Embryonic facial prominence (tissue), 1 donor: Measurements from ENCODE around the gene FPR3.
"Not testable (repeated sequence)": the region's sequence is repeated elsewhere in the genome, so short reads cannot be mapped to it uniquely, and the experiment has no call there.

Experiments
- DNase-seq: peaks from one replicate; pipeline ENCODE4 v3.0.0-alpha.2; 2016; ENCODE audit errors: extremely low spot score

Gene FPR3

DNA sequence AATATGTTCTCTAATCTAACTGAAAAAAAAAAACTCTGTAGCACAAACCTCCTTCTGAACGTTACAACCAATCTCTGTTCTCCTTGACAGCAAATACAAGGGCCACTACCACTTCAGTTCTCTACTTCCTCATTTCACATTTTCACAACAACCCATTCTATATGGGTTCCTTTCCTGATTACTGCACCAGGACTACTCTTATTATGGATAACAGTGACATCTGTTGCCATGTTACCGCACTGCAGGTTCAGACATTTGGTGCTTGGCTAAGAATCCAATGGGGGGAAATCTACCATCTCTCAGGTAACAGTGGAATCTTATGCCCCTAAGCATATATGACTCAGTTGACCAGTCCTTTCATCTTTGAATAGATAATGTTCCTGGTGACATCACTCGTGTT is 11.6 kb upstream of the FPR3 start:
- no peak for DNase-seq

DNA sequence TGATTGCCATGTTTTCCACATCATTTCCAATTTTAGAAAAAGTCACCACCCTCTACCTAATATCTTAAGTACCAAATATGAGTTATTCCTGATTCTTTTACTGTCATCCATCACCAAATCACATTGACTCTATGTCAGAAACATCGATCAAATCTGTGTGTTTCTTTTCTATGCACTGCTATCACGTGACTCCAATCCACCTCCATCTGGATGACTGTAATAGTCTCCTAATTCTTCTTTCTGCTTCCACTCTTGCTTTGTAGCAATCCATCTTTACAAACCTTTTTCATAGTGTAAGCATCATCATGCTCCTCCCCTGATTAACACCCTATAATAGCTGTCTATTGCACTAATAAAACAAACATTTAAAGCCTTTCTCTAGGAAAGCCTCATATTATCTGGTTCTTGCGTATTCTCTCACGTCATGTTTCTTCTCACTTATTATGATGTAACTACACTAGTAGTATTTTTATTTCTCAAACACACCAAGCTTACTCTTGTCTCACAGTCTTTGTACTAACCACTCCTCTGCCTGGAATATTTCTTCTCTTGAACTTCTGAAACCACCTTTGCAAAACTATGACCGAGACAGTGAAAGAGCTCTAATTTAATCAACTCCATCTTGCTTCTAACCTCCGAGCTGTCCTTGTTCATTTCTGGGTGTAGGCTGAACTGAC is 10.7 kb upstream of the FPR3 start:
- no peak for DNase-seq

DNA sequence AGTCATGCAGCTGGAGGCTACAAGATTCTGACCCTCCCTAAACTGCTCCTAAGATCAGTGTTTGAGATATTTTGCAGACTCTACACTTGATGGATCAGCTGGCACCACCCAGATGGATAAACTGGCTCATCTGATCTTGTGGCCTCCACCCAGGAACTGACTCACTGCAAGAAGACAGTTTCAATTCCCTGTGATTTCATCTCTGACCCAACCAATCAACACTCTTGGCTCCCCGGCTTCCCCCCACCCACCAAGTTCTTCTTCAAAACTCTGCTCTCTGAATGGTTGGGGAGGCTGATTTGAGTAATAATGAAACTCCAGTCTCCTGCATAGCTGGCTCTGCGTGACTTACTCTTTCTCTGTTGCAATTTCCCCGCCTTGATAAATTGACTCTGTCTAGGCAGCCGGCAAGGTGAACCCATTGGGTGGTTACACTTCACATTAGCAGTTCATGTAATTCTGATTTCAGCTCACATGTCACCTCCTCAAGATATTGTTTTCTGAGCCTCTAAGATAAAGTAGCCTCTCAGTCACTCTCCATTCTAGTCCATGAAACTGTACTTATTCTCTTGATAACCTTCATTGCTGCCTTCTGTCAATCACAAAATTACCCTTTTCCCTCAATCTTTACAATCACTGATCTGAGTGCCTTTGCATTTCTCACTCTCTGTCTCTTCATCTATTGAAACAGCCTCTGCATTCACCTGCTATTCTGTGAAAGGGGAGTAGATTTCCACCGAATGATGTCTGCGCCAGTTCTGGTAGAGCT is 9.9 kb upstream of the FPR3 start:
- no peak for DNase-seq

DNA sequence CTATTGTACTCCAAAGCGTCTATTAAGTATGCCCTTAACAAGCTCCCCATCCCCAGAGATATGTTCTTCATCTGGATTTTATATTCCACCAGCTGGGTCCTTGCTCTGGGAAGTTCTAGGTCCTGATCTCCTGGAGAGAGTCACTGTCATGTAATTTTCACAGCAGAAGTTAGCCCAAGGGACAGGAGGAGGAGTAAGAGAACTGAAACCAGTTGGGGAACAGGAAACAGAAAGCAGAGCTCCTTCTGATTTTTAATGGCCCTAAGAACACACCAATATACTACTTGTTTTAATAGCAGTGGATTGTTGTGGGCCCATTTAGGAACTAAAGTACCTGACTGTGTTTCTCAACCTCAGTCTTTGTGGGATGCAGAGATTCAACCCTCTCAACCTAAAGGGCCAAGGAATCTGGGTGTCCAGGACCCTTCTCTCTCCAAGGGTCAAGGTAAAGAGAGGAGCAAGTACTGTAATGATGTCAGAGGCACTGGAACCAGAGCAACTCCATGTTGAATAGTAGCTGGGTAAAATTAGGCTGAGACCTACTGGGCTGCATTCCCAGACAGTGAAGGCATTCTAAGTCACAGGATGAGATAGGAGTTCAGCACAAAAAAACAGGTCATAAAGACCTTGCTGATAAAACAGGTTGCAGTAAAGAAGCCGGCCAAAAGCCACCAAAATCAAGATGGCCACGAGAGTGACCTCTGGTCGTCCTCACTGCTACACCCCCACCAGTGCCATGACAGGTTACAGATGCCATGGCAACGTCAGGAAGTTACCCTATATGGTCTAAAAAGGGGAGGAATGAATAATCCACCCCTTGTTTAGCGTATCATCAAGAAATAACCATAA is 8.1 kb upstream of the FPR3 start:
- no peak for DNase-seq

DNA sequence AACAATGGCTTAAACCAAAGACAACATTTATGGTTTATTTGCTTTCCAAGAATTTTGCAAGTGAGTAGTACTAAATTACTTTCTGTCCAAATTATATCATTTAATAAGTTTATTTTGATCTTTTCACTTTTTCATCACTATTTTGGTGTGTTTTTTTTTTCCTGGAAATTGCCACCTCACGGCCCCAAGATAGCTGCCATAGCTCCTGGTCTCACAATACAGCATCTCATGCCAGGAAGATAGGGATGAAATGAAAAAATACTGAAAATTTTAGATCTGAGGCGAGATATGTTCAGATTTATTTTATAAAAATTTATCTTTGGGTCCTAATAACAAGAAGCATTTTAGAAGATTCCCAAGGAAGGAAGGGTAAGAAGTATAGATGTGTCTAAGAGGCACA is 6.9 kb upstream of the FPR3 start:
- DNase-seq: no peak

DNA sequence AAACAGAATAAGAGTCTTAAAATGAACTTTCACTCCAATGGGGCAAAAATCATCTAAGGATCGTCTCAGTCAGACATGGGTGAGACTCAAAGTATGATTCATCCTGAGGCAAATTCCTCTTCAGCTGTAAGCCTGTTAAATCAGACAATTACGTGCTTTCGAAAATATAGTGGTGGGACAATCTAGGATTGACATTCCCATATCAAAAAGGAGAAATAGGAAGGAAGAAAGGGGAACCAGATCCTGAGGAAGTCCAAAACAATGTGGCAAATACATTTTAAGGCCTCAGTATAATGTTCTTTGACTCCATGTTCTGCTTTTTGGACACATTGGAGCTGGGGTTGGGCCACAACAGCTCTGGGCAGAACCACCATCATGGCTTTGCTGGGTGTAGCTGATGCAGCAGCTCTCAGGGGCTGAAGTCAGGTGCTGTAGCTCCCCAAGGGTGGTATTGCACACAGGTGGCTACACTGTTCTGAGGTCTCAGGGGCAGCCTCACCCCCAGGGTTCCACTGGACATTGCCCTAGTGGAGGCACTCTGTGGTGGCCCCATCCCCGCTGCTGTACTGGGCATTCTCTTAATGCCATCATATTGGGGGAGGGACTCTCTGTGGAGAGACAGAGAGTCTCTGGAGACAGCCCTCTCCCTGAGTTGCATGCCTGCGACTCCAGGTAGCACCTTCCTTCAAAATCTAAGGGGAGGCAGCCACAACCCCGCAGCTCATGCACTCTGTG is 5.7 kb upstream of the FPR3 start:
- DNase-seq: no peak

DNA sequence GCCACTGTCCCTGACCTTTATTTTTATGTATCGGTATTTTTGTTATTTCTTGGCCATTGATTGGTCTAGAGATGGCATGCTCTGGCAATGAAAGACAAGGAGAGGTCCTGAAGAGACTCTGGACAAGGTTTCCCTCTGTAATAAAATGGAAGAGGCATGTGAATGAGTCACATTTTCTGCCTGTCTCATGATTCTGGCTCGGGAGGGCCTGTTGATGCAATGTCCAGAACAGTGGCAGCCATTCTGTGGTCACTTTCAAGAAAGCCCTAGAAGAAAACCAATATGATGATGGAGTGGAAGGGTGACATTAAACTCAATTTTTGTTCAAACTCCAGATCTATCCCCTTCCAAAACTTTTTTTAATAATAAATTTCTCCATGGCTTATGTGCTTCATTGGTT is 2.0 kb upstream of the FPR3 start:
- no peak for DNase-seq

DNA sequence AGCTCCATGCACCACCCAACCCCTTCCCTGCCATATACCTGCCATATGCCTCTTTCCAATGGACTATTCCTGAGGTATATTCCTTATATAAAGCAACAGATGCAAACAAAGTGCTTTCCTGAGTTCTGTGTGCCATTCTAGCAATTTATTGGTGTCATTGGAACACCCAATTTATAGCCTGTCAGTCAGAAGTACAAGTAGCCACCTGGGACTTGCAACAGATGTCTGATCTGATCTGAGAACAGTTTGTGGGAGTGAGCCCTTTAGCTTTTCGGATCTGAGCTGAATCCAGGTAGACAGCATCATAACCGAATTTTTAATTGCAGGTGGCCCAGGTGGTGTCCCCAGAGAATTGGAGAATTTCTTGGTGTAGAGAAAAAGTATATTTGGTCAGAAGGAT is 963 bp upstream of the FPR3 start:
- DNase-seq: no peak

DNA sequence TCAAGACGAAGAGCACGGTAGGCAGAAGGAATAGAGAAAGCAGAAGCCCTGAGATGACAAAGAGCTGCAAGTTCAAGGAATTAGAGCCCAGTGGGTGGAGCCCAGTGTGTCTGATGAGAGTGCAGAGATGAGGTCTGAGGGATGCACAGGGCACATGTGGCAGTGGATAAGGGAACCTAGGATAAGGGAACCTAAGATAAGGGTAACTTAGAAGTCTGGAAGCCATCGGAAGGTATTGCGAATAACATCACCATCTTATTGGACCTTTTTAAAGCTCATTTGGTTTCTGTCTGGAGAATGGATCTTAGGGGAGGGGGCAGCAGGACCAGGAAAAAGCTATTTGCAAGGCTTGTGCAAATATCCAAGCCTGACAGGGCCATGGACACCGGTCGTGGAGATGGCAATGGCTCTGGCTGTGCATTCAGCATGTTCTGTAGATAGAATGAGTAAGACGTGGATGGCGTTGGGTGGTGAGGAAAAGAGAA is 1.3 kb downstream of the FPR3 start:
- DNase-seq: no peak

DNA sequence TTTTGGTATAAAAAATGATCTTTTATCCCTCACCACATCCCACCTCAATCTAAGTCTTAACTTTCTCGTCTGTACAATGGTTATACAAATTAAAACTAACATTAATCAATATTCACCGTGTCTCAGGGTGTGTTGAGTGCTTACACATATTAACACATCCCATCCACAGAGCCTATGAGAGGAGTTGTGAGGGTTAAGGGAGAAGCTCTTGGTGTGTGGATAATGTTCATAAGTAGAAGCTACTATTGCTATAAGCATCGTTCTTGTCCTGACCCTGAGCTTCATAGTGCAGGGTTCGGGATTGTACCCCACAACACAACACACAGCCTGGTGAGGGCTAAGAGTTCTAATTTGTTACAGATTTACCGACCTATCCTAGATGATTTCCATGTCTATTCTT is 2.5 kb downstream of the FPR3 start:
- no peak for DNase-seq

DNA sequence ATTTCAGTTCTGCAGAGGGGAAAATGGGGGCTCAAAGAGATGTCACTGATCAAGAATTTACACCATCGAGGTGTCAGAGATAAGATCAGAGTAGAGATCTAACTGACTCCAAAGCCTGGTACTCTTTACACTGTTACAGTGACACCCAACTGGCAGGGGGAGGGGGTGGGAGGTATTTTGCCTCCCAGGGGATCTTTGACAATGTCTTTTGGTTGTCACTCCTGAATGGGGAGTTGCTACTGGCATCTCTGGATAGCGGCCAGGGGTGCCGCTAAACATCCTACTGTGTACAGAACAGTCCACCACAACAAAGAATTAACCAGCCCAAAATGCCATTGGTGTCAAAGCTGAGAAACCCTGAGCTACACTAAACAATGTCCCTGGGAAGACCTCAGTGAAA is 3.1 kb downstream of the FPR3 start:
- DNase-seq: no peak

DNA sequence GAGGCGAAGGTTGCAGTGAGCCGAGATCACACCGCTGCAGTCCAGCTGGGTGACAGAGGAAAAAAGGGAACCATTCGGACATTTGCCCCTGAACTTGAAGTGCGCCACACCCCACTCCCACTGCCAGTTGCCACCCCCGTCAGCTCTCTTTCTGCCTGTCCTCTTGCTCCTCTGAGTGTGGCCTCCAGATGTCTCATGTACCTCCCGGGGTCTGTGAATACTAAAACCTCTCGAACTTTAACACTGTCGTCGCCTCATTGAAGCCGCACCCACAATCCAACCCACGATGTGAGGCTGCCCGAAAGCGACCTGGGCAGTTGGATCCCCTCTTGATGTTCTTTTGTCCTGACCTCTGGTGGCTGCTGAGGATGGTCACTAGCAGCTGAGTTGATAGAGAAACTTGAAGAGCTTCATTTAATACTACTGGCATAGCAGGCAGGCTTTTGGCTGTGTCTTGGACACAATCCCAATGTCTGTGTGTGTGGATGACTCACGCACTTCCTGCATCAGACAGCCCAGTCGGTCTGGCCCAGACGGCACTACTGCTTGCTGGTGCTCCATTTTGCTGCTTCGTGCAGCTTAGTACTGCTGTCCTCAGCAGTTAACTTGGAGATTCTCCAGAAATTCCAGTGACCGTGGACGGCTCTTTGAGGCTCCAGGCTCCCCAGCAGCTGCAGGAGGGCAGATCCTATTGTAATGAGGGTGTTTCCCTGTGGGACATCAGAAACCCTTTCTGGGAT is 4.2 kb downstream of the FPR3 start:
- no peak for DNase-seq

DNA sequence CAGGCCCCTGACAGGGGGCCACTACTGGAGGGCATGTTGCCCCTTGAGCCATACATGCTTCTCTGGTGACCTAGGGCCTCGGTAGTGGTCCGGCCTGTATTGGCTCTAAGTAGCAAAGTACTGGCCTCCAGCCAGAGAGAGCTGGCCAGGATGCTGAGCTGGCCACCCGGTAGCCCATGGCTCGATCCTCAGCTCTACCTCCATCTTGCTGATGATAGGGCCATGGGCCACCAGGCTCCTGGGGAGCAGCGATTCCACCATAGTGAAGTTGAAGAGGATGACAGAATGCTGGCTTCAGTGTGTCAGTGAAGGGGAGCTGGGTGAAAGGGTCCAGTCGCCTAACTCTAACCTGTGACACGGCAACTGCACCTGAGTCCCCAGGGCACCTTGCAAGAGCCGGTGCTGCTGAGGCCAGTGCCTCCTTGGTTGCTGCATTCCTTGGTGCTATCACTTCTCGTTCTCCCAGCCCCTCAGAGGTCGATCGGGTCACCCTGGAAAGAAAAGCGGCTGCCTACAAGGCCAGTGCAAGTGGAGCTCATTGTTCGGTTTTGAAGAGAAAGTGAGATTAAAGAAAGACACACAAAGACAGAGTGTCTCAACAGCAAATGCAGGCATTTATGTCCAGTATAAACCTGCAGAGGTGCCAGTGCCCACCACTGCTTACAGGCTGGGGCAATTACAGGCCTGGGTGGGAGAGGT is 5.0 kb downstream of the FPR3 start:
- DNase-seq: no peak

DNA sequence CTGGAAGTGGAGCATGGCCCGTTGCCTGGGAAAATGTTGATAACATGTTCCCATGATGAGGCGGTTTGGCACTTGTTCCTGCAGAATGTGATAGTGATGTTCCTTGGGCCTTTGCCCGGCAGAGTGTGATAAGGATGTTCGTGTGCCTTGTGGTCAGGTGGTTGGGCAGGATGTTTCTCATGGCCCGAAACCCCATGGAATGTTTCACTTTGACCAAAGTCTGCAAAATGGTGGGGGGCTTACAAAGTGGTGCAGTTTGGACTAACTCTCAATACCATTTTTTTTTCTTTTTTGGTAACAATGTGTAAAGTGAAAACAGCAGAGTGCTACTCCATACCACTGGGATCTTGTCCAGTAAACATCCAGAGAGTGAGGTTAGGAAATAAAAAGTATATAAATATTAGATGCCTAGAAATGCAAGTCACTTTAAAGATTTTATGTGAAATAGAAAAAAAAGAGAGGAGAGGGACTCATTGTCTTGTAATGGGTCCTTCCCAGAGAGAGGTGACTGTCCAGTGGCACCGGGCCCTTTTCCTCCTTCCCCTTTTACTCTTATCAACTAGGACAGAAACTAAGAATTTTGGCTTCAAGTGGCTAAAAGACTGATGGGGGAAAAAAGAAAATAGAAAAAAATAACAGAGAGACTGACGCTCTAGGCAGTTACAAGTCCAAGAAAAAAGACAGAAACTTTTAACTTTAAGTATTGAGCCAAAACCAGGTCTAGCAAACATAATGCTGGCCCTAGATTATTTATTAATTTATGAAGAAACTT is 5.7 kb downstream of the FPR3 start:
- DNase-seq: no peak

DNA sequence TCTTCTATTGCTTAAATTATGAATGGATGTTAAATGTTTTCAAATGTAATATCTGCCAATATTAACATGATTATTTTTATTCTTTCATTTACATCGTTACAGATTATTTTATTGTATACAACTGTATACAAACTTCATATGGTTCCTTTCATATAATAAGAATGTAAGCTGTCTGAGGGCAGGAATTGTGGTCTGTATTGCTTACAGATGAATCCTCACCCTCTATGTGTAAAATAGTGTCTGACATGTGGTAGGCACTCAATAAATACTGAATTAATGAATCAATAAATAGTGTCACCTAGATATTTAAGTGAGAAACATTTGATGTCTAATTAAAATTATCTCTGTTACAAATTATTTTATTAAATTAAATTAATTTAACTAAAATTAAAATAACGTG is 7.8 kb downstream of the FPR3 start:
- no peak for DNase-seq

DNA sequence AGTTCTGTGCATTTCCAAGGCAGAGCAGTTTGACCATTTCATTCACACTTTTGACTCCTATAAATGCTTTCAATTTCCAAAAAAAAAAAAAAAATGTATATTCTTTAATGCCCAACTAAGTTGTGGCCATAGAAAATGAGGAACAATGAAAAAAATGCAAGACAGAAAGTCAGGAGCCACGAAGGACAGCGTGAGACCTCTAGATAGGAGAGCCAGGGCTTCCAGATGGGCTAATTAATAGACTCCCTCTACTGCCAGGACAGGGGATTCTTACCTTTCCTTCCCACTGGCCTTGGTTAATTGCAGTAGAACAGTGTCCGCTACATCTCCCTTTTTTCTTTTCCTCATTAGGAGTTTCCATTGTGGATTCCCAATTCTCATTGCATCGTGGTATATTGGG is 8.6 kb downstream of the FPR3 start:
- DNase-seq: no peak

DNA sequence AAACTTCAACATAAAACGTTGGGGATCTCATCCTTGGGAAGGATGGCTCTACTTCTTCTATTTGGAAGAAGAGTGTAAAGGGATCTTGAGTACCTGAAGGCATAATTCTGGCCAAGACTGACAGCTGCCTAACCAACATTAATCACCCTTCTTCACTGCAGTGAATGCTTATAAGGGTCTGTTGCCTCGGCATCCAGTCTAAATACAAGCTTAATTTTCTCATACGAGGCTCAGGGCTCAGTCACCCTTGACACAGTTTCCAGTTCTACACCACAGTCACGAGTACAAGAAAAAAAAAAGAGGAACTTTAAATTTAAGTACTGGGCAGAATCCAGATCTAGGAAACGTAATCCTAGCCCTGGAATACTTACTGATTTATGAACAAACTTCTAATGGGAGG is 9.0 kb downstream of the FPR3 start:
- no peak for DNase-seq

DNA sequence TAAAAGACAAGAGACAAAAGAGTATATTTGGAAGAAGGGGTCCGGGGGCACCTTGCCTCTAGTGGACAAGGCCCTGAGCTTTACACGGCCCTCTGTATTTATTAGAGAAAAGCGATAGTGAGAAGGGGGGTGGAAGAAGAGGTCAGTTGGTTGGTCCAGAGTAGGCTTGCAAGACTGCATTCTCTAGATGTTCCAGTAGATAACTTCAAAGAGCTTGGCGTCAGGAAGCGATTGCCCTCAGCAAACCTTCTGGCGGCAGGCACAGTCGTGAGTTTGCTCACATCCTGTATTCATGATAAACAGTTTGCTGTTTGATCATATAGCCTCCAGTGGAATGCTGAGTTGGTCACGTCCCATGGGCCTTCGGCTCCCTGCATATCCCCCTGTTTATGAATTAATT is 9.8 kb downstream of the FPR3 start:
- not testable (repeated sequence) for DNase-seq

DNA sequence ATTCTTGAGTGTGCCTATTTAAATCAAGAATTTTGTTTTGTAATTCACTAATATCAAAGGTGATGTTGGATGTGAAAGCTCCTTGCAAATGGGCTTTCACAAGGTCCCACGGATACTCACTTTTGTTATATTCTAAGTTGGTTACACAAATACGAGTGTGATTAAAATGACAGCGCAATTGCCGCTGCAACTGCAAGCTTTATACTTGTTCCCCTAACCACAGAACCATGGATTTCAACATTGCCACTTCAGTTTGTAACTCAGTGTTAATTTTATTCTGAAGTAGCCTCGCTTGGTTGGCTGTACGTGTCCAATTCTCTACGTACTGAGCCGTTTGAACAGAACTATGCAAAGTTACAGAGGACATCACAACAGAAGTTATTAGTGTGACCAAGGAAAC is 10.4 kb downstream of the FPR3 start:
- not testable (repeated sequence) for DNase-seq

DNA sequence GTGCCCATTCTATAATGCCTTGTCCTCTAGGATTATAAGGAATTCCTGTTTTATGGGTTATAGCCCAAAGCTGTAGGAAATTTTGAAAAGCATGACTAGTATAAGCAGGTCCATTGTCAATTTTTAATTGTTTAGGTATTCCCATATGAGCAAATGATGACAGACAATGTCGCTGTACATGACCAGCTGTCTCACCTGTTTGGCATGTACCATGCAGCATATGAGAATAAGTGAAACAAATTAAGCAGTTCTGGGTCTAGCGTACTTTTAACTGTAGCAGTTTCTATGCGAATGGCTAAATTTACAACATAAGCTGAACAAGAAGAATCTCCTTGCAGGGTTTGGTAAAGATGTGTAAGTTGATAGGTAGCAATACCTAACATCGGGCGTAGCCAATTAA is 11.6 kb downstream of the FPR3 start:
- not testable (repeated sequence) for DNase-seq
